Measurements from ENCODE around the gene TUBB2B. TPM values are rescaled to one million over a fixed set of nuclear protein-coding genes. Genes with fewer than 3 reads are reported as not detected.
"Not testable (repeated sequence)": the region's sequence is repeated elsewhere in the genome, so short reads cannot be mapped to it uniquely, and the experiment has no call there.

TUBB2B gene
- total and polyA plus RNA-seq, 7 donors, result 2.3 to 24.9 (median 12.7) TPM

- Histone ChIP-seq H3K4me1 (no peaks in the 10 kb centered on the region), H3K36me3 (no peaks in the 10 kb centered on the region), H3K27me3 (no peaks in the 10 kb centered on the region), H3K4me3 (no peak overlapping the region), H3K27ac (peak overlapping the region; percentile 4 to 55 (median 36)), H3K9me3 (peaks cover 0 to 4% (median 0%) of the 10 kb centered on the region in 4 donors)
- intact Hi-C loops (cut with DNase I), result no loop called here
- no peak for DNase-seq
- WGBS, 2 donors, result 61 to 81% methylated on average over 19 of the region's 19 CpGs
- no peak for TF ChIP-seq CTCF (IDR thresholded peaks at IDR 0.05)
- TF ChIP-seq POLR2AphosphoS5 (IDR thresholded peaks at IDR 0.05), result no peak
- no peak for TF ChIP-seq EP300 (IDR thresholded peaks at IDR 0.05)
- no peak for TF ChIP-seq POLR2A (IDR thresholded peaks at IDR 0.05)
These were observed 32.7 kb downstream of the TUBB2B start for GRCh38 chr6:3194535-3195419.

- Histone ChIP-seq H3K36me3 (no peaks in the 10 kb centered on the region), H3K4me3 (no peak overlapping the region), H3K27ac (no peak overlapping the region), H3K27me3 (no peaks in the 10 kb centered on the region), H3K9me3 (no peaks in the 10 kb centered on the region), H3K4me1 (no peaks in the 10 kb centered on the region)
- TF ChIP-seq EP300 (IDR thresholded peaks at IDR 0.05) (no peak), CTCF (IDR thresholded peaks at IDR 0.05) (no peak), POLR2A (IDR thresholded peaks at IDR 0.05) (no peak), POLR2AphosphoS5 (IDR thresholded peaks at IDR 0.05) (no peak)
- 89% methylated on average over 23 of the region's 23 CpGs for WGBS, 2 donors
- no peak for DNase-seq
- intact Hi-C loops (cut with DNase I), result no loop called here
These were observed 34.2 kb downstream of the TUBB2B start for GRCh38 chr6:3193102-3193849.

GRCh38 chr6:3190779-3191178 is 36.7 kb downstream of the TUBB2B start:
- Histone ChIP-seq H3K27ac (no peak overlapping the region), H3K4me1 (no peaks in the 10 kb centered on the region), H3K36me3 (no peaks in the 10 kb centered on the region), H3K27me3 (no peaks in the 10 kb centered on the region), H3K4me3 (no peak overlapping the region), H3K9me3 (no peaks in the 10 kb centered on the region)
- TF ChIP-seq POLR2A (IDR thresholded peaks at IDR 0.05) (no peak), POLR2AphosphoS5 (IDR thresholded peaks at IDR 0.05) (no peak), CTCF (IDR thresholded peaks at IDR 0.05) (no peak), EP300 (IDR thresholded peaks at IDR 0.05) (no peak)
- 91% methylated on average over 5 of the region's 5 CpGs for WGBS, 2 donors
- intact Hi-C loops (cut with DNase I), result no loop called here
- no peak for DNase-seq

DNA sequence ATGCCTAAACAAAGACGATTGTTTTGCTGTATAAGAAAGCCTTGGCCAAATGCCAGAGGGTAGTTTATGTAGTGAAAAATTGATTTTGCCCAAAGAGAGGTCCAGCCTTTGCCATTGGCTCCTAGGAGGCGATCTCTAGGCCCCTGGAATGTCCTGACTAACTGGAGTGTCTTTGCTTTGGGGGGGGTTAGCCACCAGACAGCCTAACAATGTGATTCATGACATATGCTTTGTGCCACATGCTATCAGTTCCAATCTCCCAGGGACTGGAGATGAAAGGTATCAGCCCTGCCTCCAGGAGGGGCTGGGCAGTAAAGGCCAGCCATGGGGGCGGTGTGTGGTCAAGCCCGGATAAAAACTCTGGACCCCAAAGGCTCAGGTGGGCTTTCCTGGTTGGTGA is 37.4 kb downstream of the TUBB2B start:
- Histone ChIP-seq H3K36me3 (no peaks in the 10 kb centered on the region), H3K27ac (no peak overlapping the region), H3K4me1 (no peaks in the 10 kb centered on the region), H3K4me3 (no peak overlapping the region), H3K9me3 (no peaks in the 10 kb centered on the region), H3K27me3 (no peaks in the 10 kb centered on the region)
- intact Hi-C loops (cut with DNase I), result no loop called here
- no peak for DNase-seq
- TF ChIP-seq POLR2AphosphoS5 (IDR thresholded peaks at IDR 0.05) (no peak), EP300 (IDR thresholded peaks at IDR 0.05) (no peak), POLR2A (IDR thresholded peaks at IDR 0.05) (no peak), CTCF (IDR thresholded peaks at IDR 0.05) (no peak)
- 62 to 84% methylated on average over 4 of the region's 4 CpGs for WGBS, 2 donors

DNA sequence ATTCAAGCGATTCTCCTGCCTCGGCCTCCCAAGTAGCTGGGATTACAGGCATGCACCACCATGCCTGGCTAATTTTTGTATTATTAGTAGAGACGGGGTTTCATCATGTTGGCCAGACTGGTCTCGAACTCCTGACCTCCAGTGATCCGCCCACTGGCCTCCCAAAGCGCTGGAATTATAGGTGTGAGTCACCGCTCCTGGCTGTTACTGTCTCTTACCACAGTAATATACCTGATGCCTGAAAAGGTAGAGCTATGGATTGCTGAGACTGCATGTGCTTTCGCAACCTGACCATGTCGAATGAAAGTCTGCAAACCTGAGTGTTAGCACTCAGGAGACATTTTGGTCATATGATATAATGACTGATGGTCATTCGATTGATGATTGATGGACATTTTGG is 38.3 kb downstream of the TUBB2B start:
- H3K4me3 ChIP-seq; H3K36me3 ChIP-seq; H3K27ac ChIP-seq; H3K27me3 ChIP-seq; DNase-seq; H3K9me3 ChIP-seq; H3K4me1 ChIP-seq; intact Hi-C loops (cut with DNase I): not testable (repeated sequence)
- 86 to 91% methylated on average over 10 of the region's 10 CpGs for WGBS, 2 donors

Data from sigmoid colon (tissue), 7 donors.